ENCODE data around the gene OXT.
"Not testable (repeated sequence)": the region's sequence is repeated elsewhere in the genome, so short reads cannot be mapped to it uniquely, and the experiment has no call there.

The OXT gene

DNA sequence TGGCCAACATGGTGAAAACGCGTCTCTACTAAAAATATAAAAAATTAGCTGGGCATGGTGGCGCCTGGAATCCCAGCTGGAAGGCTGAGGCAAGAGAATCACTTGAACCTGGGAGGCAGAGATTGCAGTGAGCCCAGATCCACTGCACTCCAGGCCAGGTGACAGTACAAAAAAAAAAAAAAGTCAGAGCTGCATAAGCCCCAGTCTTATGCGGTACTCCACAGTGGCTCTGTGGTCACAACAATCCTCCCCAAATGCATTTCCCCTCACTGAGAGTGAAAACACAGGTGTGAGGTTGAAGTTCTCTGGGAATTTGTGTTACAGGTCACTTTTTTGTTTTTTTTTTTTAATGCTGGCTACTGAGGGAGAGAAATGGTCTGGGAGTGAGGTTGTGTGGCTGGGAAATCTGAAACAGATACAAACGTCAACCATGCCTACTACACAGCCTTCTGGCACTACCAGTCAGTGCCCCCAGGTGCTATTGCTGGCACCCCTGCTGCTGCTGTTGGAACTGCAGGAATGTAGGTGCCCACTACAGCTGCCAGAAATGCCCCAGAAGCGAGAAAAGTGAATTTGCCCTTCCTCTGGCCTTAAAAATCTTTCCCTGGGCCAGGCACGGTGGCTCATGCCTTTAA is 19.9 kb upstream of the OXT start:
- no peak for DNase-seq

DNA sequence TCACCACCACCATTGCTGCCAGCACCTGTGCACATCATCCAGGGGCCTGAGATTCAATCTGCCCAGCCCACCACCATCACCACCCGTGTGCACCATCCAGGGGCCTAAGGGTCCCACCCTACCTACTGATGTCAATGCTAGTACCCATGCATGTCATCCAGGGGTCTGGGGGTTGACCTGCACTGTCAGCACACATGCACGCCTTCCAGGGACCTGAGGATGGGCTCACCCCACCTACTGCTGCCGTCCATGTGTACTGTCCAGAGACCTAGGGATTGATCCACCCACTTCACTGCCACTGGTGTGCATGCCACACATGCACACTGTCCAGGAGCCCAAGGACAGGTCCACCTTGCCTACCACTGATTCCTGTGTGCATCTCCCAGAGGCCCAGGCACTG is 11.9 kb upstream of the OXT start:
- DNase-seq, result no peak

DNA sequence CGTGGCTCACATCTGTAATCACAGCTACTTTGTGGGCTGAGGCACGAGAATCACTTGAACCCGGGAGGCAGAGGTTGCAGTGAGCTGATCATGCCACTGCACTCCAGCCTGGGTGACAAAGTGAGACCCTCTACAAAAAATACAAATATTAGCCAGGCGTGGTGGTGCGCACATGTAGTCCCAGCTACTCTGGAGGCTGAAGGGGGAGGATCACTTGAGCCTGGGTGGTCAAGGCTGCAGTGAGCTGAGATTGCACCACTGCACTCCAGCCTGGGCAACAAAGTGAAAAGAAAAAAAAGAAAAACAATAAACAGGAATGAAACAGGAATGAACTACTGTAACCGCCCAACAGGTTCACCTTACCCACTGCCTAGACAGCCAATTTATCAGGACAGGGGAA is 7.3 kb upstream of the OXT start:
- not testable (repeated sequence) for DNase-seq

DNA sequence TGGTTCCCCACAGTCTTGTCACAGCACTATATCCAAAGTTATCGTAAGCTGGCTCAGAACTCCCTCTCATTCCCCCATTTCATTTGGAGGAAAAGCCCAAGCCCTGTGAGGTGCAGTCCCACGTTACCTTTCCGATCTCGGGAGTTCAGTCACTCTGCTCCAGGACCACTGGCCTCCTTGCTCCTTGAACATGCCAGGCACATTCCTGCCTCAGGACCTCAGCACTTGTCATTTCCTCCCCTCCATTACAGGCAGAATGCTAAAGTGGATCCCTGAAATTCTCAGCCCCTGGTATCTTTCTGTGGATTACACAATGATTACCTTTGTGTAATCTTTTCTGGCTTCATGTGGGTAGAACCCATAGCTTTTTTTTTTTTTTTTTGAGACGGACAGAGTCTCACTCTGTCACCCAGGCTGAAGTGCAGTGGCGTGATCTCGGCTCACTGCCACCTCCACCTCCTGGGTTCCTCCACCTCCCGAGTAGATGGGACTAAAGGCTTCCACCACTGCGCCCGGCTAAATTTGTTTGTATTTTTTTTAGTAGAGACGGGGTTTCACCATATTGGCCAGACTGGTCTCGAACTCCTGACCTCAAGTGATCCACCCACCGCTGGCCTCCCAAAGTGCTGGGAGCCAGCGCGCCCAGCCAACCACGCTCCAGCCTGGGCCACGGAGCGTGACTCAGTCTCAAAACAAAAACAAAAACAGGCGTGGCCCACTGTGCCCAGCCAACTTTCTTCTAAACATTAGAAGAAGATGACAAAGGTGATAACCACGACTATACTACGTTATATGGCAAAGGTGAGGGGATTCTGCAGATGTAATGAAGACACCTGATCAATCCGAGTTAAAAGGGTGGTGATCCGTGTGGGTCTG is 4.0 kb upstream of the OXT start:
- DNase-seq, result no peak

DNA sequence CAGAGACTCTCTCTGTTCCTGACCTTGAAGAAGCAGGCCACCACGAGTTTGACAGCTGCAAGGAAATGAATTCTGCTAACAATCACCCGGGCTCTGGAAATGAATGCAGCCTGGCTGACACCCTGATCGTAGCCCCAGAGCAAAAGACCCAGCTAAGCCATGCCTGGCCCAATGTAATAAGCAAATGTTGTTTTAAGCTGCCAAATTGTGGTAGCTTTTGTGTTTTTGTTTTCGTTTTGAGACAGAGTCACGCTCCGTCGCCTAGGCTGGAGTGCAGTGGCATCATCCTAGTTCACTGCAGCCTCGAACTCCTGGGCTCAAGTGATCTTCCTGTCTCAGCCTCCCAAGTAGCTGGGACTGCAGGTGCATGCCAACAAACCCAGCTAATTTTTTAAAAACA is 3.3 kb upstream of the OXT start:
- no peak for DNase-seq

DNA sequence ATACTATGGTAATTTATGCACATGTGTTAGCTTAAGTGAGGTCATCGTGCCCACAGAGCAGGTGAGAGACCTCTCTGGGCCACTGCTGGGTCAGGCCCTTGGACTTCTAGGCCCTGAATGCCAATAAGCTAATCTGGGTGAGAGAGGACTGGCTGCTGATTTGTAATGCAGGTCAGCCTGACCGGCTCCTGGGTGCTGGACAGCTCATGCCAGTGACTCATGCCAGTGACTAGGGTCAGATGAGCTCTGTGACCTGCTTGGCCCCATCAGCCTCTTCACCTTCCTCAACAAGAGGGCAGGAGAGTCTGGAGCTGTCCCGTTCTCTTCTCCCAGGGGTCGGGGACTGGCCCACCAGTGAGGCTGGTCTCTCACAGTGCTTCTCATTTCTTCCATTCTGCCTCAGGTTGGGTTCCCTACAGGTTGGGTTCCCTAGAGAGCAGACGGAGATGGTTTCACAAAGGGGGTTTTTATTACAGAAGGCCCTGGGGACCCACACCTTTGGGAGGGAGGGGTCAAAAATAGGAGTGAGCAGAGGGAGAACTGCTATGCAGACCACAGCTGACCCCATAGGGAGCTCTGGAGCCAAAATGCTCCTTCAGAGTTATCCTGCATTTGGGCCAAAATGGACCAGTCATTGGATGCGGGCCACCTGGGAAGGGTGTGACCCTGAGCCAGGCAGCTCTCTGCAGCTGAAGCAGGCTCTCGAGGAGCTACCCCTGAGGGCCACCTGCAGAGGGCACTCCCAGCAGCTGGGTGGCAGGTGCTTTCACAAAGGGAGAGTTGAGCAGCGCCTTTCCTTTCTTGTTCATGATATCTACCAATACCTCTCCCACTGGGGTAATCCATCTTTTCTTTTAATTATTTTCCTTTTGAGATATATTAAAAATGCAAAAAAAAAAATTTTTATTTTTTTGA is 2.2 kb upstream of the OXT start:
- DNase-seq, result peak; percentile 34 to 66 (median 56)

DNA sequence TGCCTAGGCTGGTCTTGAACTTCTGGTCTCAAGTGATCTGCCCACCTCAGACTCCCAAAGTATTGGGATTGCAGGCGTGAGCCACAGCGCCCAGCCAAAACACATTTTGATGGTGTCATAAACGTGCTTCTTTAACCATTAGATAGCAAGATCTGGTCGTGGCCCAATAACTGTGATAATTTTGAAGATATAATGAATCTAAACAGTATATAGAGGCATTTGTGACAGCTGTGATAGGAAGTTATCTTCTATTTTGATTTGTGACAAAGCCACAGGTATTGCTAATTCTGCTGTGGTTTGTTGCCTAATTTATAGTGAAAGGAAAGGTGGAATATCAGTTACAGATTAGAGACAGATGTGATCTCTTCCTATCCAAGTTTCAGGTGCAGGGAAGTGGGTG is 695 bp upstream of the OXT start:
- no peak for DNase-seq

DNA sequence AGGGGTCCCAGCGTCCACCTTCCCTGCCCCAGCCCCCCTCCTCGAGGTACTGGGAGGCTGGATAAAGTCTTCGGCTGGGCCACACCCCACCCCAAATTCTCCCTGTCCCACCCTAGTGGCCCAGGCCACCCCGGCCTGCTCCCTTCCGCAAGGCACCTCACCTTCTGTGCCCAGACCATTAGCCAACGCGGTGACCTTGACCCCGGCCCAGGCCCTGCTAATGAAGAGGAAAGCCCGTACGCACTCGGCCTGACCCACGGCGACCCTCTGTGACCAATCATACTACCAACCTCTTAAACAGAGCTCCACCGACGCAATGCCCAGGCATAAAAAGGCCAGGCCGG is 182 bp upstream of the OXT start:
- DNase-seq, result no peak

DNA sequence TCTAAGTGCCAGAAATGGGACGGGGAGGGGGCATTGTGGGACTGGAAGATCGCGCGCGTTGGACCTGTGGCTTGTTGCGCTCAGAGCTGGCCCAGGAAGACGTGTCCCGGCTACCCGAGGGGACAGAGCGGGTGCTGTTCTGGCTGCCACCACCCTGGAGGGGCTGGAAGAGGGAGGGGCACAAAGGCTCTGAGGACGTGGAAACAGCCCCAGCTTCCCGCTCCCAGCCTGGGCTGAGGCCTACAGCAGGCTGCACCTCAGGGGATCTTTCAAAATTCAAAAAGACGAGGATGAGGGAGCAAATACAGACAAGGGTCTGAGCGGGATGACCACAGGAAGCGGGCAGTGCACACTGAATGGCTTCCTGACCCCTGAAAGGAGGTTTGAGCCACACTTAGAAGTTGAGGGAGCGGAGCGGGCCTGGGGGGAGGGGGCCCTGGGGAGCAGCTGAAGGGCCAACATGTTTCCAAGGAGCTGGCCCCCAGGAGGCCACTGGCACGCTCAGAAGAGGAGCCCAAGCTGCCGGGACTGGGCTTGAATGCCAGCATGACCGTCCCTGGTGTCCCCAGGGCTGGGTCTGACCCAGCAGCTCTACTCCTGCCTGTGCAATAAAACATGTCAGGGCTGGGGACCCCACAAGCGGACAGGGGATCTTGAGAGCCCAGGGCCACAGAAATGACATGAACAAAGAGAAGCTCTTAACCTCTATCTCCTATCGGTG is 1.3 kb downstream of the OXT start:
- no peak for DNase-seq

DNA sequence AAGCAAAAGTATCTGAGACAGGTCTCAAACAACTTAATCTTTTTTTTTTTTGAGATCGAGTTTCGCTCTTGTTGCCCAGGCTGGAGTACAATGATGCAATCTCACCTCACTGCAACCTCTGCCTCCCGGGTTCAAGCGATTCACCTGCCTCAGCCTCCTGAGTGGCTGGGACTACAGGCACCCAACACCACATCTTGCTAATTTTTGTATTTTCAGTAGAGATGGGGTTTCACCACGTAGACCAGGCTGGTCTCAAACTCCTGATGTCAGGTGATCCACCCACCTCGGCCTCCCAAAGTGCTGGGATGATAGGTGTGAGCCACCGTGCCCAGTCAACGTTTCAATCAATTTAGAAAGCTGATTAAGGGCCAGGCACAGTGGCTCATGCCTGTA is 1.8 kb downstream of the OXT start:
- not testable (repeated sequence) for DNase-seq

DNA sequence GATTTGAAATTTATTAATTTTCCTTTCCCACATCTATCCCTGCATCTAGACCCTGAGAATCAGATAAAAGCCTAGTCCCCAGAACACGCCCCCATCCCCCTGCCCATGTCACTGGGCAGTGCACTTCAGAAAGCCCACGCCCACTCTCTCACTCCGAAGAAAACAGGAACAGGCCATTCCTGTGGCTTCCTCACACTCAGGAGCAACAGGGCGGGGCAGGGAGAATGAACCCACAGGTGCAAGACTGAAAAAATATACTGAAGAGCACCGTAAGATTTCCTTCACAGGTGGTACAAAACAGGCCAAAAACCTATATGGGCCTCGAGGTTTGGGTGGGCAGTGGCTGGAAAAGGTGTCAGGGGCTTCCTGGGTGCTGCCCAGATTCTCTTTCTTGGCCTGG is 3.4 kb downstream of the OXT start:
- DNase-seq, result peak; percentile 38 to 67 (median 58)

DNA sequence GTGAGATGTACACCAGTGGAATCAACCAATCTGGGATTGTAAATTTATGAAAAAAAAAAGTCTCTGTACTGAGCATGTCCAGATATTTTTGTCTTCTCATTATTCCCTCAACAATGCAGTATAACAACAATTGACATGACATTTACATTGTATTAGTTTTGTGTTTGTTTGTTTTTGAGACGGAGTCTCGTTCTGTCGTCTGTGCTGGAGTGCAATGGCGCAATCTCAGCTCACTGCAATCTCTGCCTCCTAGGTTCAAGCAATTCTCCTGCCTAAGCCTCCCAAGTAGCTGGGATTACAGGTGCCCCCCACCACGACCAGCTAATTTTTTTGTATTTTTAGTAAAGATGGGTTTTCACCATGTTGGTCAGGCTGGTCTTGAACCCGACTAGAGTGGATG is 3.9 kb downstream of the OXT start:
- DNase-seq, result not testable (repeated sequence)

DNA sequence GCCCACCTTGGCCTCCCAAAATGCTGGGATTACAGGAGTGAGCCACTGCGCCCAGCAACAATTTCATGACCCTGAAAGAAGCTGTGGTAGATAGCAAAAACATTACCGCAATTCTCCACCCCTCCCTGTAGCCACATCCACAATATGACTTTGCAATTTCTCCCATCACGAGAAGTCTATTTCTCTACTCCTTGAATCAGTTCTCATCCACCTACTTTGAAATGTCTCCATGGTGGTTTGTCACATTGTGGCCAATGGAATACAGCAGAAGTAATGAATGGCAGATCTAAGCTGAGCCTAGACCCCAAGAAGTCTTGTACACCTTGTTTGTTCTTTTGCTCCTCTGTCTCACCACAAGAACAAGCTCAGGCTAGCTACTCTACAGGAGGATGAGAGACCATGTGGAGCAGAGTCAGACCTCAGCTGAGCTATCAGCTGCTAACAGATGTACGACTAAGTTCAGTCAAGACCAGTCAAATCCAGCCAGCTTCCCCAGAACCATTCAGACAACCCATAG is 6.3 kb downstream of the OXT start:
- peak in 3 of 4 experiments; percentile 33 to 45 (median 40) for DNase-seq

DNA sequence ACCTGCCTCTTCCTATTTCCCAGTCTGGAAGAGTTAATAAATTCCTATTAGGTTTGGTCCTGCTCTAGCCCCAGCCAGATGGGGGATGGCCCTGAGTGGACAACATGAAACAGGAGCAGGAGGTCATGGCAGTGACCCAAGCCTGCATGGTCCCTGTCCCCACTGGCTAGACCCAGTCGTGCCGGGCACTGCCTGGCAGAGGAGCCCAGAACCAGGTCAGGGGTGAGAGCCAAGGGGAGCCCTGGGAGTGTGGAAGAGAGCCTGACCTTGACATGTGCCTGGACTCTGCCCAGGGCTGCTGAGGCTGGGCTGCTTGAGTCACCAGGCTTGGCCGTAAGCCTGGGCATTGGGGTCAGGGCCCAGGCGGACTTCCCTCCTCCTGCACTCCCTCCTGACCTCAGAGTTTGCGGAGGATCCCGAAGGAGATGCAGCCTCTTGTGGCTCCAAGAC is 9.5 kb downstream of the OXT start:
- peak; percentile 33 to 61 (median 51) for DNase-seq

DNA sequence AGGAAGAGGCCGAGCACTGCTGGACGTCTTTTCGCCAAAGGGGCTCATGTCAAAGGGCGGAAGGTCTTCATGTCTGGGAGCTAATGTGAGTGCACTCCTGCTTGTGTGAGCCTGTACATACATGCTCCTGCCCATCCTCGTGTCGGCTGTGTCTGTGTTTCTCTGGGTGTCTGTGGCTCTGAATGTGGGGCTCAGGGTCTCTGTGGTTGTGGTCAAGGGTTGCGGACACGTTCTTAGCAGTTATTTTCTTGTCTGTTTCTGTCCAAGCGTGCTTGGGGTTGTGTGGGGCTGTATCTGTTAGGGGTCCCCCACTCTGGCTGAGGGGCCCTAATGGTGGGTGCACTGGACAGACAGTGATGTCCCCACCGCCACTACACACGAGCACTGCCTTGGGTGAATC is 10.2 kb downstream of the OXT start:
- no peak for DNase-seq

DNA sequence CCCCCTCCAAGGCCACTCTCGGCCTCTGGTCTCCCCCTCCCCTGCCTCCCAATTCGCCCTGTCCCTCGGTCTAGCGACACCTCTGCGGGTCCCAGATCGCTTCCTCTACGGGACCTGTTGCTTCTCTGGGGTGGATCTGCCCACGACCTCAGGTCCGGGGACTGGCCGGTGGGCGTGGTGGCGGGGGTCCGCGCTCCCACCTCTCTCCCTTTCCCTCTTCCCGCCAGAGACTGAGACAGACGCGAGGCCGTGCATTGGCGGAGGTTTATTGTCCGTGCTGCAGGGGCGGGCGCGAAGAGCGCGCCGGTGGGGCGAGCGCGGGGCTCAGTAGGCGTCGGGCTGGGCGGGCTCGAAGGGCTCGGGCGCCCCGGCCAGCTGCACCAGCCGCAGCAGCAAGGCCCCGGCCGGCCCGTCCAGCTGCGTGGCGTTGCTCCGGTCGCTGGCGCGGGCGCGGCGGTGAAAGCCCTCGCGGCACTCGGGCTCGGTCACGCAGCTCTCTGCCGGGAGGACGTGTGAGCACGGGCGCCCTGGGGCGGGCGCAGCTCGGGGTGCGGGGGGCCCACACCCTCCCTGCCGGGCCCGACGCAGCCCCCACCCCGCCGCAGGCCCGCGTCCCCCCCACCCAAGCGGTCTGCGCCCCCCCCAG is 11.0 kb downstream of the OXT start:
- DNase-seq, result peak in 2 of 4 experiments; percentile 33 to 57

DNA sequence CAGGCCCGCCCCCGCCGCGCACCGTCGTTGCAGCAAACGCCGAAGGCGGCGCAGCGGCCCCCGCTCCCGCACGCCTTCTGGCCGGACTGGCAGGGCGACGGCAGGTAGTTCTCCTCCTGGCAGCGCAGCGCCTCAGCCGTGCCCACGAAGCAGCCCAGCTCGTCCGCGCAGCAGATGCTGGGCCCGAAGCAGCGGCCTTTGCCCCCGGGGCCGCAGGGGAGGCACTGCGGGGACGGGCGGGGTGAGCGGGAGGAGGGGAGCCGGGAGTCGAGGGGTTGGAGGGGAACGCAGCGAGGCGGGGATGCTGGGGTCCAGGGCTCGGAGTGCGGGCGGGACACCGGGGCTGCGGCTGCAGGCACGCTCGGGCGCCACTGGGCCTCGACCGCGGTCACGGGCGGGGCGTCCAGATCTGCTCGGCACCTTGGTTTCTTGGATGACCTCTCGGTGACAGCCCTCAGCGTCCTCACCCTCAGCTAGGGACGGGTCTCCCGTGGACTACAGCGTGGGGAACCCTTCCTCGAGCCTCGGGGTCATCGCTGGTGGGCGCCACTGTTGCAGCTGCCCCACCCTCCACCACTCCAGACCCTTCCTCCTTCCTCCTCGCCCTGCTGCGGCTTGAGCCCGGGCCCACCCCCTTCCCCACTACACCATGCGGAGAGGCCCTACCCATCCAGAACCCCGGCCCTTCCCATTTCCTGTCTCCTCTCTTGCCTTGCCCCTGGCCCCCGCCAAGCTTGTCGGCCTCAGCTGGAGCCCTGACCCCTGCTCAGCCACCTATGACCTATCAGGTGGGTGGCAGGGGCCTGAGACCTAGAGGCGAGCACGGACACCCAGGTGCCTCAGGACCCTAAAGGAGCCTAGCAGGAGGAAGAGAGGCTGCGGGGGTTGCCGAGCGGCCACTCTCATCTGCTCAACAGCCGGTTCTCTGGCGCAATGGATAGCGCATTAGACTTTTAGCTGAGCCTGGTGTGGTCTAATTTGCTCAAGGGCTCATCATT is 11.8 kb downstream of the OXT start:
- peak in 1 of 4 experiments; percentile 29 for DNase-seq

DNA sequence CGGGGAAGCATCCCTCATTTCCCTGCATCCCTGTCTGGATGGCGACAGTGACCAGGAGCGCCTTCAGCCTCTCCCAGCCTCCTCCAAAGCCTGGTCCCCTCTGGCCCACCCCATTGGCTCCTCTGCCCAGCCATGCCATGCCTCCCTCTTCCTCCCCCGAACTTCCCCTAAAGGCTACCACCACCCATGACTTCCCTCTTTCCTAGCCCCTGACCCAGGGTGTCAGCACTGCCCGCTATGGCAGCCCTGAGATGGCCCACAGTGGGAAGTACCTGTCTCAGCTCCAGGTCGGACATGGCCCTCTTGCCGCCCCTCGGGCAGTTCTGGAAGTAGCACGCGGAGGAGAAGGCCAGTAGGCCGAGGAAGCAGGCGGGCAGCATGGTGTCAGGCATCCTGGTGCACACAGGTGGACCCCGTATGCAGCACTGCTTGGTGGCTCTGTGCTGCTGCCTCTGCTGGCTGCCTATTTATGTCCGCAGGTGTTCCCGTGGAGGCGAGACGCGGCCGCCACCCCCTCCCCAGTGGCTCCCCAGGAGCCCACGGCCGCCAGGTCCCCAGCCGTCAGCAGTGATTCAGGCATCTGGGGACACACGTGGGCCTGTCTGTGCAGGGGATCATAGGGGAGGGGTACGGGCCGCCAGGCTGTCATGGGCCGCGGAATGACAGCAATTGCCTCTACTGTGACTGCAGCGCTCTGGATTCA is 13.0 kb downstream of the OXT start, which contains the start of gene AVP:
AVP (minus strand) TSS at position 442 of the 703 bp plus-strand sequence; CDS start at position 392, 50 bp downstream.
- DNase-seq, result peak; percentile 27 to 59 (median 53)

DNA sequence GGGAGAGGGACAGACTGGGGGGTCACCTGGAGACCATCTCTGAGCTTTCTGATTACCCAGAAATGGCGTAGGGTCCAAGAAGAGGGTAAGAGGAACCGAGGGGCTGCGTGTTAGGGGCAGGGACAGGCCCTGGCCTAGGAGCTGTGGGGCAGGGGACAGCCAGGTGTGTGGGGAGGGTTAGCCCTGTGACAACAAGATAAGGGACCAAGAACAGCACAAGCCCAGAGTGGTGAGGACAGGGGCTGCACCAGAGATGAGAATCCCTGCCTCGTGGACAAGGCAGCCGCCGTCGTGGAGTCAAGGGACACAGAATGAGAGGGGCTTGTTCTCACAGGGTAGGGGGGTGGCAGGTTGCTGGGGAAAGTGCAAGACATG is 13.6 kb downstream of the OXT start:
- DNase-seq, result no peak
